Ramos (cell line): ENCODE data around the gene PPP1R37.

ENCODE experiments used
- in situ Hi-C: fragments of 300-500 bp; cut with MboI; formaldehyde crosslinking; loops from one replicate; pipeline ENCODE4 v1.14.3; 2022; ENCODE audit warnings: low sequenced_read_pairs; ENCODE audit not compliant: unreplicated experiment

PPP1R37 gene

DNA sequence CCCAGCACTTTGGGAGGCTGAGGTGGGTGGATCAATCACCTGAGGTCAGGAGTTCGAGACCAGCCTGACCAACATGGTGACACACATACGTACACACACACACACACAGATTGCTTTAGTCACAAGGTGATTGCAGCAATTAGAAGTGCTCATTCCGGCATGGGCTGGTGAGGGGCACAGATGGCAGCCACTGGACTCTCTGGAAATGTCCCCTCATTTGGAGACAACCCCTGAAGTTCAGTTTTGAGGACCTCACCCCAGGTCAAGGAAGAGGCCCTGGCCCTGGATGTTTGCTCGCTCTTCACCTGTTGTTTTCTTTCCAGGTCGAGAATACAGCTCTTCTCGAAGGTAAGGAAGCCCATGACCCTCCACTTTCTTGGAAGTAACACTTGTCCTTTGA lies 22.8 kb upstream of the PPP1R37 start:
- in situ Hi-C loops: loop anchor here (25.0 kb wide), 1 partner anchor 1308 kb away; the partner anchor contains the start of gene SMG9

DNA sequence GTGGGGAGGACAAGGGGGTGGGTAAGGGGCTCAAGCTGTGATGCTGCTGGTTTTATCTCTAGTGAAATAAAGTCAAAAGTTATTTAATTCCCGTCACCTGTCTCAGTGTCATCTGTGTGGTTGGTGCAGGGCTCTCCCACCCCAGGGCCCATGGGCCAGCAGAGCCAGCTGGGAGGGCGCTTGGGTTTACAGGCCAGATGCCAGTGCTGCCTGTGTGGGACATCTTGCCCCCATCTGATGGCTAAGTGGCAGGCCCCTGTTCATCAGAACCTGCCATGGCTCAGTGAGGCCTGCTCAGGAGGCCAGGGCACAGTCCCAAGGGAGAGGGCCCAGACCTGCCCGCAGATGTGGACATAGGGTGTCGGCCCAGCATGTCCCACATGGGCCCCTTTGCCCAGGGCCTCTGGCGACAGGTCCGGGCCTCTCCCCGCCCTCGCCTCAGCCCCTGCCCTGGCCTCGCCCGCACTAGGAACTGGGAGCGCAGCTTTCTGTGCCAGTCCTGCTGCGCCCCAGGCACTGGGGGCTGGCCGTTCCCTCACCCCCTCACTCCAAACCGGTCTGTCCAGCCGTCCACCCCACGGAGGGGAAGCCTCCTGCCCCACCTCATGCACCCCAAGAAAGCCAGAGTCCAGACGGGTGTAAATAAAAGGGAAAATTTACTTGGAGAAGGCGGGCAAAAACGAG lies 22.0 kb upstream of the PPP1R37 start:
- in situ Hi-C loops: loop anchor here (25.0 kb wide), 1 partner anchor 1309 kb away; the partner anchor contains the start of gene SMG9

DNA sequence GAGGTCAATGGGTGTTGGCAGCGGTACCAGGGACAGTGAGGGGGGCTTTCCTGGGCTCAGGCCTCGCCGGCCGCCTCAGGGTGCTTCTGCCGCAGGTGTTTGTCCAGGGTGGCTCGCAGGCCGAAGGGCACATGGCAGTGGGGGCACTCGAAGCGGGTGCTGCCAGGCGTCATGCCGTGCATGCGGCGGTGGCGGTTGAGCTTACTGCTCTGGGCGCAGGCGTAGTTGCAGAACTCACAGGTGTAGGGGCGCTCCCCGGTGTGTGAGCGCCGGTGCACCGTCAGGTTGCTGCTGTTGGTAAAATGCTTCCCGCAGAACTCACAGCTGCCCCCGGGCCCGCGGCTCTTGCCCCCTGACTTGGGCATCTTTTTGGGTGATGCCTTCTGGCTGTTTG lies 21.4 kb upstream of the PPP1R37 start:
- in situ Hi-C loops: loop anchor here (25.0 kb wide), 1 partner anchor 1309 kb away; the partner anchor contains the start of gene SMG9

DNA sequence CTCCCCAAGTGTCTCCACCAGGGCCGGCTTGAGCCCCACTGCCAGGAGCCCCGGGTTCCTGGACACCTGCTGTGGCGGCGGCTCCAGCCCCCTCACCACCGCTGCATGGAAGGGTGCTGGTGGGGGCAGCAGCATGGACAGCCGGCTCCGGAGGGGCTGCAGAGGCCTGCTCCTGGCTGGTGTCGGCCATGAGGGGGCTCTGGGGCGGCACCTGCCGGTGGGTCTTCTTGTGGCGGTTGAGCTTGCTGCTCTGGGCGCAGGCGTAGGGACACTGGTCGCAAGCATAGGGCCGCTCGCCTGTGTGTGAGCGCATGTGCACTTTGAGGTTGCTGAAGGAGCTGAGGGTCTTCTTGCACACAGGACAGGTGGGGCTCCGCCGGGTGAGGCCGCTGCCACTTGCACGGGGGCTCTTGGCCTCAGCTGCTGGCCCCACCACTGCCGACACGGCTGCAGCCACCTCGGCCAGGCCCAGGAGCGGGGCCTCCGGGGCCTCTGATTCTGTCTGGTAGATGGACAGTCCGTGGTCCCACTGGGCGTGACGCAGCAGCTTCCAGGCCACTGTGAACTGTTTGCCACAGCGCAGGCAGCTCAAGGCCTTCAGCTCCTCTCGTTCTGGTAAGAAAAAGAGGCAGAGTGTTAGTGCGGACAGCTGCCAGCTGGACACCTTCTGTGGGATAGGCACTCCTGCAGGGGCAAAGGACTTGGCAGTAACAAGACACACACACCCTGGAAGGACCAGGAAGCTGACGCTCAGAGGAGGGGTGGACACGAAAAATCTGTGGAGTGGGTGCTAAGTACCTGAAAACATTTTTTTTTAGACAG lies 20.8 kb upstream of the PPP1R37 start:
- in situ Hi-C loops: loop anchor here (25.0 kb wide), 1 partner anchor 1310 kb away; the partner anchor contains the start of gene SMG9

DNA sequence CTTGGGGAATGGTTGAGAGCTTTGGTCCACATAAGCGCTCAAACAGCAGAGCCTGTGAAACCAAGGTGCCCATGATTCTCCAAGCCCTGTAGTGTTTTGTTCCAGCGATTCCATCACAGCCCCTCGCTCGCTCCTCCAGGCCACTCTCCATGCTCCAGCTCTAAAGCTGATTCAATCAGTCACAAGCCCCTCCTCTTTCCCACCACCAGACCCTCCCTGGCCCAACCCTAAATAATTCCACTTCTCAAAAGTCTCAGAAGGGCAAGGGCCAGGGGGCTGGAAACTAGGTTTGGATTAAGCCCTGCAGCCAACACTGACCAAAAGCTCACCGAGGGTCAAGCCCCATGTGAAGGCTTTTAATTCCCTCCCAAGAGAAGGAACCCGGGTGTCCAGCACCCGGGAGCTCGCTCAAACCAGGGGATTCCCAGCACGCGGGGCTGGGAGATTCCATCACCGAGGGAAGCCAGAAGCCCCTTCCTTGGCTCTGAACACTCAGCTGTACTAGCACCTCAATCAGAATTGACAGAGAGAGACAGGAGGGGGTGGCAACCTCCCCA lies 18.2 kb upstream of the PPP1R37 start:
- in situ Hi-C loops: loop anchor here (25.0 kb wide), 1 partner anchor 1313 kb away; the partner anchor contains the start of gene SMG9

DNA sequence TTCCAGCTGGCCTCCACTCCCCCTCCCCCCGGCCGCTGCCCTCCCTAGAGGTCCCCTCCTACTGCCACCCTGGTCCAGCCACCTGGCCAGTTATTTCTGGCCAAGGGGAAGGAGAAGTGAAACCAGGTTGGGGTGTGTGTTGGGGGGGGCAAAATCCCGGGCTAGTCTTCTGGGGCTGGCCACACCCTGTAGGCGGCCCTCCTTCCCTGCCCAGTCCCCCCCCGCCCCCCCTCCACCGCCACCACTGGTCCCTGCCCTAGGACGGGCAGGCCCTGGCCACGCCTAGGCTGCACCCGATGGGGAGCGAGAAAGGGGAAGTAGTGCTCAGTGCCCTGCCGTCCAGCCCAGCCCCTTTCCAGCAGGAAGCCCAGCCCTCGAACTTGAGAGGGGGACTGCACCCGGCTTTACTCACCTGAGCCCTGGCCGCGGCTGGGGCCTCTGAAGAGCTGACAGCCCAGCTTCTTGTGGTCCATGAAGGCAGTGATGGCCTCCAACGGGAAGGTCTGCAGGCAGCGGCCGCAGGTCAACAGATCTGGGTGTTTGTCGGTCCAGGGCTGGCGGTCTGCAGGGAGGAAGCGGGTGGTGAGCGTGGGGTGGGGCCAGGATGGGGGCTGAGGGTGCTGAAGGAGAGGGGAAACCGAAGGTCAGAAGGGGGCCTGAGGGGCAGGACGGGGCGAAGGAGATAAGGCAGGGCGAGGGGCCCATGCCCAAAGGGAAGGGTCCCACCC lies 17.5 kb upstream of the PPP1R37 start:
- in situ Hi-C loops: no loop called here

DNA sequence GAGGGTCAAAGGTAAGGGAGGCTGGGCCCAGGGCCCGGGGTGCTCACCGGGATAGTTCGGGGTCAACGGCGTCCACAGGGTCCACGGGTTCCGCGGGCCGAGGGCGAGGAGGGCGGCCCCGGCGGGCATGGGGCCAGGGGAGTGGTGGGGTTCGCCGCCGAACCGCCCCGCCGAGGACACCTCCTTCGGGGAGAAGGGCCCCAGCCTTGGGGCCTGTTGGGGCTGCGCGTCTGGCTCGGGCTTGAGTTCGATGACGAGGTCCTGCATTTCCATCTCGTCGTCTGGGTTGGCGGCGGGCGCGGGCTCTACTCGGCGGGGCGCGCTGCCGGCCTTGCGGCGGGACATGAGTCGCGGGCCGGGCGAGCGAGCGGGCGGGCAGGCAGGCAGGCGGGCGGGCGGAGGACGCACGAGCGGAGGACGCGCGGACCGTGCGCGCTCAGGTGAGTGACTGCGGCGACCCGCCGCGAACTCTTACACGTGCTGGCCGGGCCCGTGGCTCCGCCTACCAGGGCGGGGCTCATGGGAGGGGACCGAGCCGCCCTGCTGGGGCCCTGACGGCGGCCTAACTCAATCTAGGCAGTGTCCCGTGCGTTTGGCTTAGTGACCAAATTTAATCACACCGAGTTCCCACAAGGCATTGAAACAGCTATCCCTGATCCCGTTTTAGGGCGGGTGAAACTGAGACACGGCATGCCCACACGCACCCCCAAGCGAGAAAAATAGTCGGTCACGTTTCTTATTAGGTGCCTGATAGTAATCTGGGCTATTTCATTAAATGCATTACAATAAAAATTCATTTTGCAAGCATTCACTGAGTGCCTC lies 16.7 kb upstream of the PPP1R37 start, which contains the start of gene ZNF296:
Gene ZNF296 (minus strand): TSS at position 450 of the 822 bp plus-strand sequence. CDS start 105 bp downstream, at position 345.
- in situ Hi-C loops: no loop called here

DNA sequence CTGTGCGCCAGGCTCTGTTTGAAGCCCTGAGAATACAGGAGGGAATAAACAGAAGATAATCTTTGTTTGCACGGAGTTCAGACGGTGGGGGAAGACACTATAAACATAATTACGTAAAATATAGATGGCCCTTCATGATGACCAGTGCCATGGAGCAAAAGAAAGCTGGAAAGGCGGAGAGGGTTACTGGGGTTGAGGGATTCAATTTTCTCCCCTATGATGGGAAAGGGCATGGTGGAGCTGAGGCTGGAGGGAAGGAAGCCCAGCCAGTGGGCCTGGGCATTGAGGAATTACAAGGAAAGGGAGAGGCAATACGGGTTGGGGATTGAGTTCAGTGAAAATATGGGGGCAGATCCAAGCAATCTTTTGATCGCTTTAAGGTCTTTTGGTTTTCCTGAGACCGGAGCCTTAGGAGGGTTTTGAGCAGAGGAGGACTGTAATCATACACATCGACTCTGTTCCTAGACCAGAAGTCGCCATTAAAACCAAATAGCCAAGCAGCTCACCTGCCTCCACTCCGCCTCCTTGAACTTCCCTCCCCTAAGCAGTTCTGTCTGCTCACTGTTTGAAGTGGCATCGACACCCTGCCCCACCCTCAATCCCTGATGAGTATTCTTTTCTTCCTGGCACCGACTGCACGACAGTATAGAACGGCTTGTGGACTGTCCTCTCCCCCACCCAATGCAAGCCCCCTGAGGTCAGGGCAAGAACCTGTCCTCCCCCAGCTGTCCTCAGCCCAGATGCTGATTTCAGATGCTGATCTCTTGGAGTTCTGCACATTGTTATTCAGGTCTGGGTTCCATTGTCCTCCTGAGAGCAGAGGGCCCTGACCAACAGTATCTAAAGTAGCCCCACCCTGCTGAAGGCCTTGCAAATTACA lies 15.9 kb upstream of the PPP1R37 start:
- in situ Hi-C loops: no loop called here

DNA sequence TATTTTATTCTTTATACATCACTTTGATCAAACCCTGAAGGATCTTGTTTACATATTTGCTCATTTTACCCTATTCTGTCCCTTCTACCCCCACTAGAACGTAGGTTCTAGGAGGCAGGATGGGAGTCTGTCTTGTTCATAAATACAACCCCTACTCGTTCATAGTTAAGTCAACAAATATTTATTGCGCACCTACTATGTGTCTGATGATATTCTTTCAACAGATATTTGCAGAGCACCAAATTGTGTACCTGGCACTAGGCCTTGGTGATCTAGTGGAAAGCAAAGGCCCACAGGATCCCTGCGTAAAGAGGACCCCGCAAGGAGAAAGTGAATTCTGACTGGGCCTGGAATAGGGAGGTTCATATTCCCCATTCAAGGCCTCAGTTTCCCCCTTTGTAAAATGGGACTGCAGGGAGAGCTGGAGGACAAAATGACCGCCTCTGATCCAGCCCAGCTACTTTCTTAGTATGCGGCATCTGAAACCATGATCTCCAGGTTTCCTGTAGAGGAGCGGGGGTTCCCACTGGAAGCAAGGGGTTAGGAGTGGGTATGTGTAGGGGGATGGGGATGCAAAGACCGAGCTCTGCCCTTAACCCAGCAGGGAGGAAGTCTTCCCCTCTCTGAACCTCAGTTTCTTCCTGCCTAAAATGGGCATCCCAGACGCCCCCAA lies 14.5 kb upstream of the PPP1R37 start:
- in situ Hi-C loops: no loop called here

DNA sequence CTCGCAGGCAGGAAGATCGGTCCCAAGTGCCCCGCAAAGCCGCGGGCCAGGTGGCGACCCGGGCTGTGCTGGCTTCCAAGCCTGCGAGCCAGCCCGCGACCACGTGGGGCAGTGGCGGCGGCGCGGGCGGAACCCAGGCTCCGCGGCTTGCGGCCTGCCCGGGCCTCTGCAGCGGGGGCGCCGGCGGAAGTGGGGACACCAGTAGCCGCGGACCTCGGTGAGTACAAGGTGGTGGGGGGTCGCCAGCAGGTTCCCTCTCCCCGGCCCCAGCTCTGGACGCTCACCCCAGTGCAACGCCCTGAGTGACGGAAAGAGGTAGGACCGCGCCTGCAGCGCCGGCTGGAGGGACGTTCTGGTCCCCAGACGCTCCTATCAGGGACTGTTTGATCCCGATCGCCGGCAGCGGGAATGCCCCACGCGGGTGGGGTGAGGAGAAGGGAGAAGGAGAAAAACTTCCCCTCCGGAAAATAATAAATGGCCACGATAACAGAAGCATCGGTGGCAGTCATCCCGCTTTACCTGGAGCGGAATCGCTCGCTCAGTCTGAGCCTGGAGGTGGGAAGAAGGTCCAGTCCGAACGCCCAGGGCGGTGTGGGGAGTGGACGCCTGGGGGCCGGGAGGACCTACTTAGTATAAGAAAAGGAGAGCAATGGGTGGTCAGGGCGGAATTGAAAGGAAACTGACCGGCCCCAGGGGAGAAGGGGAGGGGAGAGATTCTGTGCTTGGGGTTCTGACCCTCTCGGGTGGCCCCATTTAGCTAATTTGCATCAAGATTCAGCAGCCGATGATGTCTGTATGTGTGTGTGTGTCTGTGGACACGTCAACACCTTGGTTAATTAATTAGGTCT lies 13.7 kb upstream of the PPP1R37 start, which contains the start of gene GEMIN7:
Gene GEMIN7 (plus strand): TSS at position 198 of the 848 bp plus-strand sequence. CDS start 10,855 bp downstream, outside the sequence.
- in situ Hi-C loops: no loop called here

DNA sequence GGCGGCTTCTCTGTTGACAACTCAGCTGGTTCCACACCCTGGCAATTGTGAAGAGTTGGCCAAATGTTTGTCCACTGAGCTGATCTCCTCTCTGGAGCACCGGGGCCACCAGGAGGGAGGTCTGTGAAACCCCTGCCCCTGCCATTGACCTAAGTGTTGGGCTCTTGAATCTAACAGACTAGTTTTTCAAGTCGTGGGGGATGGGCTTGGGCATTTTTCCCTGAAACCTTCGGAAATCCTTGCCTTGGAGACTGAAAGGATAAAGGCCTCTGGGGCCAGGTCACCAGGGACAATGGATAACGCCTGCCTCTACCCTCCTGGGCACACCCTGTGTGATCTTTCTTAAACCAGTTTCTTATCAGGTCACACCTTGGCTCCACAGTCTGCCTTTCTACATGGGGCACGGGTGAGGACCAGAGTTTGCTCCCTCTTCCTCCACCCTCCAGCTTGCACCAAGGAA lies 13.0 kb upstream of the PPP1R37 start:
- in situ Hi-C loops: no loop called here

DNA sequence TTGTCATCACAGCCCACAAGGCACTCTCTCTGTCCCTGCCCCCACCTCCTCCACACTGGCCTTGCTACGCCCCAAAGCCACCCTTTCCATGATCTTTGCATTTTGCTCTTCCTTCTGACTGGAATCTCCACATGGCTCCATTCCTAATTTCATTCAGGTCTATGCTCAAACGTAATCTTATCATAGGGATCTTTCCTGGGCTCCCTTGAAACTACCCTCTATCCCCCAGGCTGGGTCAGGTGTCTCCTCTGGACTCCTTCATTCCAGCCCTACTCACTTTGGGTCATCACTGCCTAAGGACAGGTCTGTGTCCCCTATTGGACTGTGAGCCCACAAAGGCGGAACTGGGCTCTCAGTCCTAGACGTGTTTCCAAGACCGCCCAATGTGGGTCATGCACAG lies 10.8 kb upstream of the PPP1R37 start:
- in situ Hi-C loops: no loop called here

DNA sequence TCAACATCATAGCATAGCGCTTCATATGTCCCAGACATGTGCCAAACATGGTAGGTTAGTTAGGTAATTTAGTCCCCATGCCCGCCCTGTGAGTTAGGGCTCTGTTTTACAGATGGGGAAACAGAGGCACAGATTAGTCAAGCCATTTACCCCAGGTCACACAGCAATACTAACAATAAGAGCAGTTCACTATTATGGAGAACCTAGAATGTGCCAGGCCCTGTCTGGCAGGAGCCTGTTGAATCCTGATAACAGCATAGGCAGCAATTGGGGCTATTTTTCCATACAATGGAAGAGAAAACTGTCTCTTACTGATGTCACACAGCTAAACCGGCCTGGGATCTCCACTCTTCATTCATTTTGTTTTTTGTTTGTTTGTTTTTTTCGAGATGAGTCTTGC lies 6.5 kb upstream of the PPP1R37 start:
- in situ Hi-C loops: no loop called here

DNA sequence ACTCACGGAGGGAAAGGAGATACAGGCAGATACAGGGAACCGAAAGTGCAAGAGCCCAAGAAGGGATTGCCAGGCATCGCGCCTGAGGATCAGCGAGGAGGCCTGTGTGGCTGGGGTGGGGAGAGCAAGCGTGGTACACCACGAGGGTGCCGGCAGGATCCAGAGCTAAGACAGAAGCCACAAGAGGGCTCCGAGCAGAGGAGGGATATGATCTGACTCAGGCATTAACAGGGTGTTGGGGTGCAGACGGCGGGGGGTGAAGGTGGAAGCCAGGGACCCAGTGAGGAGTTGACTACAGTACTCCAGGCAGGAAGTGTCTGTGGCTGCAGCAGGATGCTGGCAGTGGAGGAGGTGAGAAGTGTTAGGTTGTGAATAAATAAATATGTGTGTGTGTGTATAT lies 5.4 kb upstream of the PPP1R37 start:
- in situ Hi-C loops: no loop called here

DNA sequence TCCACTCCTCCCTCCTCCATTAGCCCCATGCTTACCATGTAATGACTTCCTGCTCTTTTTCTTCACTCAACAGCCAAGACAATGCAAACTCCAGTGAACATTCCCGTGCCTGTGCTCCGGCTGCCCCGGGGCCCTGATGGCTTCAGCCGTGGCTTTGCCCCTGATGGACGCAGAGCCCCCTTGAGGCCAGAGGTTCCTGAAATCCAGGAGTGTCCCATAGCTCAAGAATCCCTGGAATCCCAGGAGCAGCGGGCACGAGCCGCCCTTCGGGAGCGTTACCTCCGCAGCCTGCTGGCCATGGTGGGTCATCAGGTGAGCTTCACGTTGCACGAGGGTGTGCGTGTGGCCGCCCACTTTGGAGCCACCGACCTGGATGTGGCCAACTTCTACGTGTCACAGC lies 2.9 kb upstream of the PPP1R37 start:
- in situ Hi-C loops: no loop called here

DNA sequence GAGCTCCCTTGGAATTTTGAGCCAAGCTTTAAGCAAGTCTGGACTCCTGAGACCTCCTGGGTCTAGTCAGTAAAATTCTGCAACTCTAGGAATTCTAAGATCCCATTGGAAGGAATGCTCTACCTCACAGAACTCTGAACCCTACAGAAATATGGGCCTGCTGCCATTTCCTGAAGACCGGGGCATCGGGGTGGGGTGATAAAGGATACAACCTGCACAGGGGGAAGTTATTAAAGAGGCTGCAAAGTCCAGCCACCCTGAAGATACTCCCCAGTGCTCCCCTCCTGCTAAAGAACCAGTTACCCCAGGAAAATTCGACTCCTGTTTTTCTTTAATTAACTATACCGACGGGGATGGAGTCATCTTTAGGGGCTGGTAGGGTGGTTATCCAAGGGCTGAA lies 2.4 kb upstream of the PPP1R37 start:
- in situ Hi-C loops: no loop called here
